GM23248 (cell line): ENCODE data around the gene ENTREP1. TPM values are rescaled to one million over a fixed set of nuclear protein-coding genes. Genes with fewer than 3 reads are reported as not detected.

Experiments
- polyA plus RNA-seq: library from polyadenylated mRNA; unstranded; fragments of >200 nt; fragmentation: Nextera tagmentation; extraction: Ambion mirVana; gene quantifications from 2 replicates; pipeline ENCODE4 v1.2.1, GENCODE V29; 2016
- total RNA-seq: library from RNA; depleted of rRNA; stranded (reverse); fragments of >200 nt; shearing (Covaris generic); gene quantifications from 2 replicates; pipeline ENCODE4 v1.2.3, GENCODE V29; 2014; rRNA removed

ENTREP1 gene
- total and polyA plus RNA-seq, 2 experiments from 2014 or later = not detected

Other genes starting within 250 kb of the ENTREP1 start
- 8.6 and 22.0 TPM in 2 replicates for gene TJP2, start 150.9 kb upstream of the ENTREP1 start, total RNA-seq
- gene TJP2, start 150.9 kb upstream of the ENTREP1 start, polyA plus RNA-seq = 5.5 TPM in 2 replicates